Large intestine (tissue), 3 donors: ENCODE data around the gene DNAJC1. TPM values are rescaled to one million over a fixed set of nuclear protein-coding genes. Genes with fewer than 3 reads are reported as not detected.

ENCODE experiments used
- DNase-seq, 2 donors: peaks; one replicate each; pipeline versions ENCODE4 v3.0.0 to v3.0.0-alpha.2; 2013
- H3K27ac ChIP-seq: one replicate; pipeline ENCODE4 v1.5.1; 2013; ENCODE audit warnings: low read length
- H3K27me3 ChIP-seq: 2 replicates; pipeline ENCODE4 v1.6.1; 2013; ENCODE audit warnings: low read length; ENCODE audit not compliant: control insufficient read depth, insufficient read depth
- H3K36me3 ChIP-seq: 2 replicates; pipeline ENCODE4 v1.6.1; 2013; ENCODE audit warnings: low read length; ENCODE audit not compliant: control insufficient read depth, insufficient read depth
- H3K4me1 ChIP-seq: one replicate; pipeline ENCODE4 v1.6.1; 2013; ENCODE audit warnings: low read length; ENCODE audit not compliant: control insufficient read depth, insufficient read depth
- H3K4me3 ChIP-seq: one replicate; pipeline ENCODE4 v1.5.1; 2013; ENCODE audit warnings: low read length
- H3K9me3 ChIP-seq: one replicate; pipeline ENCODE4 v1.6.1; 2013; ENCODE audit warnings: mild to moderate bottlenecking, low read depth, low read length, moderate library complexity; ENCODE audit not compliant: control insufficient read depth
- WGBS: methylation state at CpG from one replicate; pipeline ENCODE4 v1.1.5; 2013; ENCODE audit warnings: low lambda C conversion rate; ENCODE audit not compliant: insufficient coverage; 5-methylcytosine and 5-hydroxymethylcytosine counted together
- polyA plus RNA-seq: library from polyadenylated mRNA; unstranded; fragments of 120-200 nt; gene quantifications from one replicate; pipeline ENCODE4 v1.2.1, GENCODE V29; 2013

The DNAJC1 gene
- polyA plus RNA-seq, 1 donor, result 25.2 TPM

- Histone ChIP-seq H3K36me3 (no peaks in the 10 kb centered on the region), H3K27me3 (no peaks in the 10 kb centered on the region), H3K9me3 (peaks cover 3% of the 10 kb centered on the region), H3K4me3 (no peak overlapping the region), H3K27ac (no peak overlapping the region), H3K4me1 (no peaks in the 10 kb centered on the region)
- no peak for DNase-seq
- 100% methylated on average over 1 of the region's 4 CpGs for WGBS
Observed at GRCh38 chr10:22010539-22010938, 7.0 kb upstream of the DNAJC1 start.

GRCh38 chr10:22006379-22006884 lies 2.9 kb upstream of the DNAJC1 start:
- H3K4me1 ChIP-seq, result peaks cover 3% of the 10 kb centered on the region
- no peak for DNase-seq
- H3K4me3 ChIP-seq, result no peak overlapping the region
- peaks cover 3% of the 10 kb centered on the region for H3K9me3 ChIP-seq
- no peak overlapping the region for H3K27ac ChIP-seq
- no peaks in the 10 kb centered on the region for H3K36me3 ChIP-seq
- no peaks in the 10 kb centered on the region for H3K27me3 ChIP-seq

GRCh38 chr10:22005763-22006162 lies 2.2 kb upstream of the DNAJC1 start:
- WGBS, result no CpG with 5 or more reads among the region's 2 CpGs
- H3K36me3 ChIP-seq, result no peaks in the 10 kb centered on the region
- no peaks in the 10 kb centered on the region for H3K27me3 ChIP-seq
- H3K4me1 ChIP-seq, result peaks cover 3% of the 10 kb centered on the region
- no peak overlapping the region for H3K4me3 ChIP-seq
- H3K27ac ChIP-seq, result no peak overlapping the region
- peaks cover 3% of the 10 kb centered on the region for H3K9me3 ChIP-seq
- DNase-seq, result no peak

- WGBS, result no CpG with 5 or more reads among the region's 2 CpGs
- Histone ChIP-seq H3K27ac (peak overlapping the region; percentile 96), H3K9me3 (peaks cover 3% of the 10 kb centered on the region), H3K4me1 (peaks cover 3% of the 10 kb centered on the region), H3K36me3 (no peaks in the 10 kb centered on the region), H3K4me3 (peak overlapping the region; percentile 94), H3K27me3 (no peaks in the 10 kb centered on the region)
- DNase-seq, result no peak
Observed at GRCh38 chr10:22003964-22004281, 393 bp upstream of the DNAJC1 start.

GRCh38 chr10:22002591-22003176 lies 846 bp downstream of the DNAJC1 start:
- Histone ChIP-seq H3K9me3 (peaks cover 3% of the 10 kb centered on the region), H3K4me1 (peaks cover 3% of the 10 kb centered on the region), H3K4me3 (peak overlapping the region; percentile 94), H3K27me3 (no peaks in the 10 kb centered on the region), H3K36me3 (no peaks in the 10 kb centered on the region), H3K27ac (peak overlapping the region; percentile 96)
- DNase-seq, result peak; percentile 15 to 68
- 0% methylated on average over 2 of the region's 21 CpGs for WGBS

- no peaks in the 10 kb centered on the region for H3K27me3 ChIP-seq
- WGBS, result no CpG with 5 or more reads among the region's 2 CpGs
- H3K36me3 ChIP-seq, result no peaks in the 10 kb centered on the region
- no peak overlapping the region for H3K4me3 ChIP-seq
- no peaks in the 10 kb centered on the region for H3K4me1 ChIP-seq
- H3K9me3 ChIP-seq, result no peaks in the 10 kb centered on the region
- no peak overlapping the region for H3K27ac ChIP-seq
- no peak for DNase-seq
Observed at GRCh38 chr10:21995557-21995956, 8.0 kb downstream of the DNAJC1 start.

GRCh38 chr10:21993360-21994001 lies 10.0 kb downstream of the DNAJC1 start:
- Histone ChIP-seq H3K9me3 (no peaks in the 10 kb centered on the region), H3K27me3 (no peaks in the 10 kb centered on the region), H3K36me3 (no peaks in the 10 kb centered on the region), H3K4me1 (no peaks in the 10 kb centered on the region), H3K4me3 (no peak overlapping the region), H3K27ac (no peak overlapping the region)
- WGBS, result 67% methylated on average over 5 of the region's 7 CpGs
- no peak for DNase-seq

- WGBS, result 100% methylated on average over 3 of the region's 8 CpGs
- H3K27ac ChIP-seq, result no peak overlapping the region
- H3K4me3 ChIP-seq, result no peak overlapping the region
- no peaks in the 10 kb centered on the region for H3K4me1 ChIP-seq
- no peaks in the 10 kb centered on the region for H3K27me3 ChIP-seq
- H3K36me3 ChIP-seq, result no peaks in the 10 kb centered on the region
- no peak for DNase-seq
- H3K9me3 ChIP-seq, result peaks cover under 1% of the 10 kb centered on the region
Observed at GRCh38 chr10:21991785-21992184, 11.7 kb downstream of the DNAJC1 start.

GRCh38 chr10:21990449-21990848 lies 13.1 kb downstream of the DNAJC1 start:
- Histone ChIP-seq H3K4me1 (no peaks in the 10 kb centered on the region), H3K27ac (no peak overlapping the region), H3K4me3 (no peak overlapping the region), H3K9me3 (peaks cover 9% of the 10 kb centered on the region), H3K36me3 (no peaks in the 10 kb centered on the region), H3K27me3 (no peaks in the 10 kb centered on the region)
- no CpG with 5 or more reads among the region's 1 CpG for WGBS
- DNase-seq, result no peak

GRCh38 chr10:21989453-21990154 lies 13.9 kb downstream of the DNAJC1 start:
- Histone ChIP-seq H3K4me1 (no peaks in the 10 kb centered on the region), H3K36me3 (no peaks in the 10 kb centered on the region), H3K4me3 (no peak overlapping the region), H3K9me3 (peaks cover 9% of the 10 kb centered on the region), H3K27ac (no peak overlapping the region), H3K27me3 (no peaks in the 10 kb centered on the region)
- DNase-seq, result peak; percentile 31 to 39
- WGBS, result 70% methylated on average over 2 of the region's 5 CpGs
